Neural cell (in vitro differentiated cells): Measurements from ENCODE around the gene ESD.

ENCODE experiments used
- CTCF ChIP-seq: fragments of 450-650 bp; IDR thresholded peaks from 2 replicates; pipeline ENCODE4 v1.5.1; 2014; ENCODE audit warnings: antibody characterized with exemption, mild to moderate bottlenecking, moderate library complexity; ENCODE audit not compliant: poor library complexity, severe bottlenecking
- EP300 ChIP-seq: fragments of 450-650 bp; conservative IDR thresholded peaks from 2 replicates; pipeline ENCODE4 v1.6.1; 2014; ENCODE audit warnings: antibody characterized with exemption, mild to moderate bottlenecking, moderate library complexity; ENCODE audit not compliant: poor library complexity, severe bottlenecking

GRCh38 chr13:46778890-46779289 lies 18.1 kb downstream of the ESD start:
- TF ChIP-seq CTCF (no peak), EP300 (no peak)
